D721Med (cell line): Measurements from ENCODE around the gene AFMID.

Experiments
- DNase-seq: peaks from one replicate; pipeline ENCODE4 v3.0.0; 2011; ENCODE audit warnings: low spot score; ENCODE audit not compliant: insufficient read length
- FAIRE-seq: peaks from 2 replicates; lab custom pipeline; 2011; peaks lifted over from hg19 to GRCh38; lab: Jason Lieb, UNC
- TF ChIP-seq, protein P1 (sequence below): IDR thresholded peaks from 2 replicates; pipeline ENCODE4 v1.5.1; 2012; ENCODE audit warnings: mild to moderate bottlenecking, control low read depth; ENCODE audit not compliant: insufficient read depth; ENCODE audit errors: missing control alignments

The AFMID gene

DNA sequence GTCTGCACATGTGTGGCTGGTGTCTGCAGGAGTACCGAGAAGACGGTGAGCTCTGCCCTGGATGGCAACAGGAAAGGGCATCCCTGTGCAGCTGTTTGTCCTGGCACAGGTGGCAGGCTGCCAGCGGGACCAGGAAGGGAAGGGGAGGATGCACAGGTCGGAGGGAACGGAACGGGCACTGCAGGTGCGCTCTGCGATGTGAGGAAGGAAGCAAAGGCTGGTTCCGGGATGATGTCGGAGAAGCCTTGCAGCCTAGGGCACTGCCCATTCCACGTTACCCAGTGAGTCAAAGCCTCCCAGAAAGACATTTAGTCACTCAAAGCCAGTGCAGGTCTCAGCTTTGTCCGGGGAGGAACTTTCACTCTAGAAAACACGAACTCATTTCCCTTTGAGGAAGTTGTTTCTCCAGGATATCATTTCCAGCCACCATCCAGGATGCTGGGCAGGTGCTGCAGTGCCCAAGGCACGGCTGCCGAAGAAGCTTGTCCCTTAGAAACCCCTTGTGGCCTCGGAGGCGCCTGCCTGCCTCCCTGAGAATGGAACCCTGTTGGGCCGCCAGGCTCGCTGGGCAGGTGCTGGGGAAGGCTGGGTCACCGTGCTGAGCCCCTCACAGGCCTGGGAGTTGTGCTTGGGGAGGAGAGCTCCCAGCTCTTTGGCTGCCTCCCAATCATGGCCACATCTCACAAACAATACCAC, 39.7 kb downstream of the AFMID start:
- DNase-seq (no peak), FAIRE-seq (no peak)
- TF ChIP-seq, protein P1, sequence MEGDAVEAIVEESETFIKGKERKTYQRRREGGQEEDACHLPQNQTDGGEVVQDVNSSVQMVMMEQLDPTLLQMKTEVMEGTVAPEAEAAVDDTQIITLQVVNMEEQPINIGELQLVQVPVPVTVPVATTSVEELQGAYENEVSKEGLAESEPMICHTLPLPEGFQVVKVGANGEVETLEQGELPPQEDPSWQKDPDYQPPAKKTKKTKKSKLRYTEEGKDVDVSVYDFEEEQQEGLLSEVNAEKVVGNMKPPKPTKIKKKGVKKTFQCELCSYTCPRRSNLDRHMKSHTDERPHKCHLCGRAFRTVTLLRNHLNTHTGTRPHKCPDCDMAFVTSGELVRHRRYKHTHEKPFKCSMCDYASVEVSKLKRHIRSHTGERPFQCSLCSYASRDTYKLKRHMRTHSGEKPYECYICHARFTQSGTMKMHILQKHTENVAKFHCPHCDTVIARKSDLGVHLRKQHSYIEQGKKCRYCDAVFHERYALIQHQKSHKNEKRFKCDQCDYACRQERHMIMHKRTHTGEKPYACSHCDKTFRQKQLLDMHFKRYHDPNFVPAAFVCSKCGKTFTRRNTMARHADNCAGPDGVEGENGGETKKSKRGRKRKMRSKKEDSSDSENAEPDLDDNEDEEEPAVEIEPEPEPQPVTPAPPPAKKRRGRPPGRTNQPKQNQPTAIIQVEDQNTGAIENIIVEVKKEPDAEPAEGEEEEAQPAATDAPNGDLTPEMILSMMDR: no peak

DNA sequence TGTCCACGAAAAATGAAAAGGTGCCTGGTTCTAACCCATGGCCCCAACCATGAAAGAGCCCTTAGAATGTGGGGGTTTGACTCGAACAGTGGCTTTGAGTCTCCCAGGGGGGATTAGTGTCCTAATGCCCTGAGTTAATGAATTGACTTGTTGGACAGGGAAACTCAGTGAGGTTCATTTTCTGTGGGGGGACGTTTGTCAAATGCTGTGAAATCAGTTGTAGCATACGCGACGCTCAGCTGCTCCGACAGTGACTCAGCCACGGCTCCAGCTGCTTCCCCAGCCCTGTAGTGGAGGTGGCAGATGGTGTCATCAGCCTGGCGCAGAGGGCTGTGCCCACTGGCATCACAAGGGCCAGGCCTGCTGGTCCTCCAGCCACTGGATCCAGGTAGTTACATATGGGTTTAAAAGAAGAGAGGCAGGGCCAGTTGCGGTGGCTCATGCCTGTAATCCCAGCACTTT, 40.3 kb downstream of the AFMID start:
- FAIRE-seq (no peak), DNase-seq (no peak)
- TF ChIP-seq, protein P1: no peak

DNA sequence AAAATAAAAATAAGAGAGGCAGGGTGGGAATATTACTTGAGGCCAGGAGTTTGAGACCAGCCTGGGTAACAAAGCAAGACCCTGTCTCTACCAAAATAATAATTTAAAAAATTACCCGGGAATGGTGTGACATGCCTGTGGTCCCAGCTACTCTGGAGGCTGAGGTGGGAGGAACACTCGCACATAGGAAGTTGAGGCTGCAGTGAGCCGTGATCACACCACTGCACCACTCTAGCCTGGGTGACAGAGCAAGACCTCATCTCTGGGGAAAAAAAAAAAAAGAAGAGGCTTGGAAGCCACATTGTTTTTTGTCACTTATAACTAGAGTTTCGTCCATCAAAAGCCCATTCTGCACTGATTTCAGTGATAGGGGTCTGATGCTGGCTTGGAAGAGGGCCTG, 41.0 kb downstream of the AFMID start:
- TF ChIP-seq, protein P1: no peak
- FAIRE-seq: no peak

DNA sequence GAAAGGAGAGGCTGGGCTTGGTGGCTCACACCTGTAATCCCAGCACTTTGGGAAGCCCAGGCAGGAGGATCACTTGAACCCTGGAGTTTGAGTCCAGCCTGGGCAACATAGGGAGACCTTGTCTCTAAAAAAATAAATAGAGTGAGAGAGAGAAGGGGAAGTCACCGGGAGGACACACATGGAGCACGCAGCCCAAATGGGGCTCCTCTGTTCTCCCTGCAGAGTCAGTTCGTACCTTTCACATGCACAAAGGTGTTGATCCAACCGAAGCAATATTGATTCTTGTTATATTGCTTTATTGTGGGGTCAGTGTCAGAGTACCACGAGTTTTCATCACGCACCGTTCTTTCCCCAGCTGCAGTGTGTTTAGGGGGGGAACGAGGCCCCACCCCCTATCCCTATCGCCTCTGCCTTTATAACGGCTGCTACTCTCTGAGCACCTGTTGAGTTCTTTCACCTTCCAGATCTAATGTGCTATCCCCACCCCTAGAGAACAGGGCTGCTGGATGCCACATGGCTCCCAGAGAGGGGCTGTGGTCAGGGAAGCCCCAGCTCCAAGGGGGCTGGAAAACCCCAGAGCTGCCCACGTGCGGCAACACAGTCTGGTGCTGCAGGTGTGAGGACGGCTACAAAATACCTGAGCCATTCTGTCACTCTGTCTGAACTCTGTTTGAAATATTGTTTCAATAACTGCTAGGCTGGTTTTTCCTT, 43.2 kb downstream of the AFMID start:
- TF ChIP-seq, protein P1: no peak
- no peak for DNase-seq
- FAIRE-seq: no peak

More for the DNA sequence above, 41.0 kb downstream of the AFMID start:
- no peak for DNase-seq

DNA sequence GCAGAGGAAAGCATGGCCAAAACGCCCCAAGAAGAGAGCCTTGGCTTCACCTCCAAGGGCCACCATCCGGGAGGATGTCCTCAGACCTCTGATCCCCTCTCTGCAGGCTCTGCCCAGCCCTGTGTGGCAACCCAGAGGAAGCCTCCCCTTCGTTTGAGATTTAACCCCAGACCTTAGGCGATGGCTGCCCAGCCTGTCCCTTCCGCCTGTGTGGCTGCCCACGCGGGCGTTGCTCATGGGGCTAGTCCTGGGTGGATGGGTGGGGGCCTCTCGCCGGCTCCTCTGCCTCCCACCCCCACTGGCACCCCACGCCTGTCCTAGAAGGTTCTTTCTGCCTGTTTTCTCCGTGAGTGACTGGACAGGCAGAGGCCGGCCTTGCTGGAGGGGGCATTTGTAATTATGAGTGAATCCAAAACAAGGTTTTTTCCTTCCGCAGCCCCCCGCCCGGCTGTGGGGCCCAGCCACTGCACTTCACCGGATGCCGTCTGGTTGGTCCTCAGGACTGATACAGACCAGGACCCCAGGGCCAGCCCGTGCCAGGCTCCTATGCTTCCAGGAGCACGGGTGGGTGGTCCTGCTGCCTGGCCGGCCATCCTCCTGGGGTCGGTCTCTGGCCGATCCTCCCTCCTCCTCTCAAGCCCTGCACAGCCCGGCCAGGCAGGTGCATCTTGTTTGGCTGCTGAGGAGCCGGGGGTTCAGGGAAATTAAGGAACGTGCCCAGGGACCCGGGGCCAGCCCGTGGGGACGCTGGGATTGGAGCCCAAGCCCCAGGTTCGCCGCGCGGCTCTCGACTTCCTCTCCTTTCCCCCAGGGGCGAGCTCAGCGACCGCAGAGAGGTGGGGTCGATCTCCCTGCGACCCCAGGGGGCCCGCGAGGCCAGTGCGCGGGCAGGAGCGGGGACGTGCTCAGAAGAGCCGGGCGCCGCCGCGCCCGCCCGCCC, 44.1 kb downstream of the AFMID start, which contains the start of gene TMEM235:
TSS of gene TMEM235 (plus strand) at position 636 of the 940 bp plus-strand sequence. CDS start 393 bp downstream, outside the sequence.
- no peak for FAIRE-seq
- TF ChIP-seq, protein P1: no peak
- no peak for DNase-seq

DNA sequence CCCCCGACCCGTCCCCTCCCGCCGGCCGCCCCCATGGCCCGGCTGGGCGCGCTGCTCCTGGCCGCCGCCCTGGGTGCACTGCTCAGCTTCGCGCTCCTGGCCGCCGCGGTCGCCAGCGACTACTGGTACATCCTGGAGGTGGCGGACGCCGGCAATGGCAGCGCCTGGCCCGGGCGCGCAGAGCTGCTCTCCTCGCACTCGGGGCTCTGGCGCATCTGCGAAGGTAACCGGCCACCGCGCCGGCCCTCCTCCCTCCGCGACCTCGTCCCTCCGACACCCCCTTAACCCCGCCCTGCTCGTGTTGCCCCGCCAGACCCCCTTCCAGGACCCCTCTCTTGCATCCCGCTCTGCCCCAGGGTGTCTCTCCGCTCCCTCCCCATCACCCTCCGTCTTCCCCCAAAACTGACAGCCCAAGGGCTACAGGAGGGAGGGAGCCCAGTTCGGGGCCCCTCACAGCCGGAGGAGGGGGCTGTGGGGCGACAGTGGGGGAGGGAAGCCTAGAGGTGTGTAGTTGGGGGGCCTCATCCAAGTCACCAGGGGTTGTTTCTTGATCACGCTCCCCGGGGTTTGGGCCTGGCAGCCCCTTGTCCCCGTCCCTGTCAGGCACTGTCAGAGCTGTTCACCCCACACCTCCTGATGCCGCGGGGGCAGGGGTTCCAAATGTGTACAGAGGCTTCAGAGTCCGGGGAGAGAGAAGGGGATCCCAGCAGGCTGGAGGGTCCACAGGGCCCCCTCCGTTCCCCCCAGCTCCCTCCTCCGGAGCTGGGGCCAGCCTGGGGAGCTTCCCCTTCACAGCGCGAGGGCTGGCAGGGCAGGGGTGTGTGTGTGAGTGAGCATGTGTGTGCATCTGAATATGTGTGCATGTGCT, 45.1 kb downstream of the AFMID start:
- FAIRE-seq (no peak), DNase-seq (no peak)
- TF ChIP-seq, protein P1: no peak
